NCI-H128 (cell line): Measurements from ENCODE around the gene OR52I1.

Experiments used
- DNase-seq: peaks from one replicate; lab custom pipeline; 2025; ENCODE audit not compliant: unreplicated experiment; lab: John Stamatoyannopoulos, UW

Gene OR52I1

DNA sequence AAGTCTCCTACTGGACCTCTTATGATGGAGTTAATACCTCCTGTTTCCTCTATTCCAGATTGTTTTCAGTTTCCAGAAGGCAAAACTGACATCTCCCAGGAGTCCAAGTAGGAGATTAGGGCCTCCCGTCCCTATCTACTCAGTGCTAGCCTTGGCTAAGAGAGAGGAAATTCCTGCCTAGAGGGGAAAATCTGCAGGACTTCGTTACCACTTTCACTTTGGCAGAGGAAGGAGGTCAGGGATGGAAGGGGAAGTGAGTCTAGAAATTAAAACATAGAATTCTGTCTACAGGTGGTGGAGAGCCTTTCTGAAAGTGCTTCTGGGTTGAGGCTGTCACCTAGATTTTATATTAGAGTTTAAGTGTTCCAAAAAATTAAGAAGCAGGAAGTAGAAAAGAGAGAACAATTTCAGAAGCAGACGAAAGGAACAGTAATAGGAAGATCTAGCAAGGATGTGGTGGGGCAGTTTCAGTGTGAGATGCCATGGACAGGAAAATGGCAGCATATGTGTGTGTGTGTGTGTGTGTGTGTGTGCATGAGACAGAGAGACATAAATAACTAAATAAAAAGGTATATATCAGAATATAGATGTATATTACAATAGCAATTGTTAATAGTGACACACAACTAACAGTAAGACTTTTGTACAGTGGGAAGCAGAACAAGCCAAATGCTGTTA is 16.6 kb downstream of the OR52I1 start:
- no peak for DNase-seq

GRCh38 chr11:4611986-4612385 is 18.1 kb downstream of the OR52I1 start:
- DNase-seq: no peak

- no peak for DNase-seq
Observed at GRCh38 chr11:4615856-4616444, 22.1 kb downstream of the OR52I1 start.

- DNase-seq: no peak
Observed at GRCh38 chr11:4619514-4619913, 25.7 kb downstream of the OR52I1 start.

DNA sequence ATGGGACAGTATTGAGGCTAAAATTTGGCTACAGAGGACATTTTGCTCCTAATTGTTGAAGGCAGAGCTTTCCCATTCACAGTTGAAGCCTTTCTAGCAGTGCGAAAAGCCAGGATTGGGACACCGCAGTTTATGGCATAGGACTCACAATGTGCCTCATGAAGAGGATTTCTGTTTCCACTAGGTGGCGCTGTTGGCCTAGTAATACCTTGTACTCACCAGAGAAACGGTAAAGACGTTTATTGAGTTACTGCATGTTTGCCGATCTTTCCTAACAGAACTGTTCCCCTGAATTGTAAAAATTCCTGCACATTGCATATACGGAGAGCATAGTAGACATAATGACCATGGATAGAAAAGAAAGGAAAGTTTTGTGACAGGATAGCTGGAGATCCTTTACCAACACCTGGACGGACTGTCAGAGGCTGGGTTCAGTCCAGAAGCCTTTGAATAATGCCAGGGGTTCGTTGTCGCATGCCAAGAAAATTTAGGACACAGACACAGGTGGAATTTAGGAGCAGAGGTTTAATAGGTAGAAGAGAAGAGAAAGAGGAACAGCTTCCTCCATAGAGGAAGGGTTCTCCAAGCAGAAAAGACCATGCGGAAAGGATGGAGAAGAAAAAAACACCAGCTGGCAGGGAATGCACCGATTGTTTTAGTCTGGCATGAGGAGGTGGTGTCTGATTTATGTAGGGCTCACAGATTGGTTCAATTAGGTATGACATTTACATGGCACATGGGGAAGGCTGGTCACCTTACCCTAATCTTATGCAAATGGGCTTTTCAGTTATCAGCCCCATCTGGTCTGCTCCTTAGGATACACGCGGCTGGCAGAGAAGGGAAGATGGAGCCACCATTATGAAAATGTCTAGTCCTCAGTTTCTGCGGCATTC is 32.6 kb downstream of the OR52I1 start:
- peak; percentile 34 for DNase-seq

DNA sequence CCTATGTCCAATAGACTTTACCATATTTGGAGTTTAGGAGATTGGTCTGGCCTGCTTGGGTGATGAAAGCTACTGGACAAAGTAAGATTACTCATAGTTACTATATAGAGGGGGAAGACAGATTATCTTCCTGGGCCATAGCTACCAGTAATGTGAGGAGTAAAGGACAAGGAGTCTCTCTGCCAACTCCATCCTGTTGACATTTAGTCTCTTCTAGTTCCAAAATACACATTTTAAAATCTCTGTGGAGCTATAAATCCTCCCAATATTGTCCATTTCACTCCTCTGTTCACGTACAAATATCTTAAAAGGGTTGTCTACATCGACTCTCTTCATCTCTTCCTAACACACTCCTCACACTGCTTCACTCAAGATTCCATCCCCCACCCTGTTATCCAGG is 42.3 kb downstream of the OR52I1 start:
- no peak for DNase-seq

DNA sequence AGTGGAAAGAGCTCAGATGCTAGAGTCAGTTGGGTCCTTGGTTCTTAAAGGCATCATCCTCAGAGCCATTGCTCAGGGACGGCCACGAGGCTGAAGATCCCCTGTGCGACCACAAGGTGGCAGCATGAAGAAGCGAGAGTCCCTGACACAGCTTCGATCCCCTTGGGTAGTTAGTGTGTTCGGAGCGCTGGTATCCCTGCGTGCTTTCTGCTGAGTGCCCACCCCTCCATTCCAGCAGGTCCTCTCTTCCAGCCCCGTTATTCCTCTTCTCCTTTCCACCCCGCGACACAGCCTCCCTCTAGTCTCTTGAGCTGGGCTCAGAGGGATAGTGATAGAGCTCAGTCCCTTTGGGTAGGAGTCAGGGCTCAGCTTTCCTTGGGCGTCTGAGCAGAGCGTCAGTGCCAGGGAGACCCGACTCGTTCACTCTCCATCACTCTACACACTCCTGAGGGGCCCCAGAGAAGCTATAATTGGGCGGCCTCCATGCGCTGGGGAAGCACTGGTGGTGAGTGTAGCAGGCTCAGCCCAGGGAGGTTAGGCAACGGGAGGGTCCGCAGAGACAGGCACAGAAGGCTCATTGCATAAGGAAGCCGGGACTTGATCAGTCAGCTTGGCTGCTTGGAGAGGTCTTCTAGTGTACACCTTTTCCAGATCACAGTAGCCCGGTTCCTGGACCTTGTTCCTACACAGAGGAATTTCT is 43.3 kb downstream of the OR52I1 start, which contains the start of gene OR51D1:
OR51D1 (plus strand) TSS at position 516 of the 700 bp plus-strand sequence. CDS start 2,314 bp downstream, outside the sequence.
- peak; percentile 20 for DNase-seq

DNA sequence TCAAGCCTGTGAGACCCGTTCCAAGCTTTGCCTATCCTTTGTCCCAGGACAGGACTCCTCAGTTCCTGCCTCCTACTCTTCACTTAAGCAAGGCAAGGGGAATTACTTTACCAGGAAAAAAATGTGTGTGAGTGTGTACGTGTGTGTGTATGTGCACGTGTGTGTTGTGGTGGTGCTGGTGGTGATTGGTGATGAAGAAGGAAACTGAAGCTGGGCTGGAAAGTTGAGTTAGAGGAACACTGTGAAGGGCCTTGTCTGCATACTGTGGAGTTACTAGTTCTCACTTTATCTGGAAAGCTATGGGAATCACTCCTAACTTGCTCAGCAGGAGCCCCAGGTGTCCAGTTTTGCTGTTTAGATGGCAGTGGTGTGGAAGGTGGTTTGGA is 43.8 kb downstream of the OR52I1 start:
- DNase-seq: no peak

DNA sequence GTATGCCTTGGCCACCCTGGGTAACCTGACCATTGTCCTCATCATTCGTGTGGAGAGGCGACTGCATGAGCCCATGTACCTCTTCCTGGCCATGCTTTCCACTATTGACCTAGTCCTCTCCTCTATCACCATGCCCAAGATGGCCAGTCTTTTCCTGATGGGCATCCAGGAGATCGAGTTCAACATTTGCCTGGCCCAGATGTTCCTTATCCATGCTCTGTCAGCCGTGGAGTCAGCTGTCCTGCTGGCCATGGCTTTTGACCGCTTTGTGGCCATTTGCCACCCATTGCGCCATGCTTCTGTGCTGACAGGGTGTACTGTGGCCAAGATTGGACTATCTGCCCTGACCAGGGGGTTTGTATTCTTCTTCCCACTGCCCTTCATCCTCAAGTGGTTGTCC is 46.1 kb downstream of the OR52I1 start:
- DNase-seq: no peak

DNA sequence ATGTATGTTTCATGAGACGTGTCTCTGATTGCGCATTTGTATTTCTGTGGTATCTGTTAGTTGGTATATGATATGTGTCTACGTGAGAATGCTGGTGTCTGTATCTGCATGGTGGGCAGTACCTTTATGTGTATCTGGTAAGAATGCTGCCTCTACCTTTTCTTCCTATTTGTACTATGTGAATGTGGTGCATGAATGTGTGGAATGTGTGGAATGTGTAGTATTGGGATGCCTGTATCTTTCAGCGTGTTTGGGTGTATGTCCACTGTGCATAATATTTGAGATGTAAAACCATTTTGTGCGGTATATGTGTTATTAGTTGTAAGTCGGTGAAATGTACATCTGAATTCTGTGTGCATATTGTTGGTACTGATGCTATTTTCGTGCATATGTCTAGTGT is 47.7 kb downstream of the OR52I1 start:
- no peak for DNase-seq

DNA sequence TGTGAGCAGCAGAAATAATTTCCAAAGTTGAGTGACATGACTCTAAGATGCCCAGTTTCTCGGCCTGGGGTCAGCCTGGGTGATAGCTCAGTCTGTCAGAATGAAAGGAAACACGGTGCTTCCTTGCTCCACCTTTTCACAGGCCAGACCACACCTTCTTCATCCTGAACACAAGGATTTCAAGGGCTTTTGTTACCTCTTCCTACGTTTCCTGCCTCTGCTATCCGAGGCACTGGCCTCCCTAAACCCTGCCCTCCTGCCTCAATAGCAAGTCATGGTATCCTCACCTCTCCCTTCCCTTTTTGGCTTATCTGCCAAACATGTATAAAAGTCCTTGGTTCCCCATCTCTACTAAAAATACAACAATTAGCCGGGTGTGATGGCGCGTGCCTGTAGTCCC is 48.2 kb downstream of the OR52I1 start:
- no peak for DNase-seq

DNA sequence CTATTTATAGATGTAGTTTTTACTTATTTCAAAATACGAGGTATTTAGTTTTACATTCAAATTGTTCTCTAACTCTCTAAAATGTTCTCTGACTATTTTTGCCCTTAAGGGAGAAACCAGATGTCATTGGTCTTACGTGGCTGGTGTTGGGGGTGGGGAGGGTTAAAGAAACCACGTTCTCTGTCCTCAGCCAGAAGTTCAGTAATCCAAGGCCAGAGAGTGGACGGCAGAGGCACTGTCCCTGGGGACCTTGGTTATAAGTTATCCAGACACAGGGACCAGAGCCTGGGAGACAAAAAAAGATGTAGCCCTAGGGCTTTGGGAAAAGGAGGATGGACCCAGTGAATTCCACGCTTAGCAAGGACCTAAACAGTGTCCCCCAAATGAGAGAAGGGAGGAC is 49.2 kb downstream of the OR52I1 start:
- DNase-seq: no peak

- no peak for DNase-seq
Observed at GRCh38 chr11:4643682-4644081, 49.8 kb downstream of the OR52I1 start, which contains the start of gene OR51E1. Gene OR51E1 (plus strand): TSS chr11:4643982. CDS start chr11:4652527, 8,545 bp downstream.

DNA sequence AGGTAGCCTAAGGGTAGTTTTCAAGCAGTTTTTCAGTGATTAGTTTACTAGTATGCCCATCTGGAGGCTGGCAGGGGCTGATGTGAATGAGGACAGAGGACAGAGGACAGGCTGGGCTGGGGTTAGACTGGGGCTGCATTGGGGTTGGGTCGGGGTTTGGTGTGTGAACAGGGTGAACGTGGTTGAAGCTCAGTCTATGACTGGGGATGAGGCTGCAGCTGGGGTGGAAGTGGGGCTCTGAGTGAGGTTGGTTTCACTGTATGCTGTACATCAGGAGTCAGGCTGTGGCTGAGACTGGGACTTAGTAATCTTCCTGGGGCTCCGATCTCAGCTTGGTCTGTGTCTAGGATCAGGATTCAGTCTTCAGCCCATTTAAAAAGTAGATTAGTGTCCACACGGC is 50.4 kb downstream of the OR52I1 start:
- no peak for DNase-seq
